ENCODE data around the gene TFEB.

DNA sequence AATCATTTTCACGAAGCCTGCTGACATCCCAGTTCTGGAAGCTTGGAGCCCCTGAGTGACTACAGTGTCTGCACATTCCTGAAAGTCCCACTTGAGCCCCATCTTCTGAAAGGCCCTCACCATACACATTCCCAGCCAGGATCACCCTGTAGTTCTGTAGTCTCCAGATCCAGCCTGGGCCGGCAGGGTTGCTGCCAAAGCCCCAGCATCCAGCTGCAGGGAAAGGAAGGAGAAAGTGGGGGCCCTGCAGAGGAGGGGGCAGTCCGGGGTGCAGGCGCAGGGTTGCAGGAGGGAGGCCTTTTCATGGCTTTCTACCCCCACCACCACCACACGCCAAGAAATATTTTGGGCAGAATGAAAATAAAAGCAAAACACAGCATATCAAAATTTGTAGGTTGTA is 71.1 kb downstream of the TFEB start:
- no peak for TF ChIP-seq POLR2A (IDR thresholded peaks at IDR 0.05; ENCODE audit: low read depth, low read length)
- no peak for TF ChIP-seq POLR2AphosphoS5 (IDR thresholded peaks at IDR 0.05; ENCODE audit: low read depth, low read length)
- TF ChIP-seq TAF1 (IDR thresholded peaks at IDR 0.05; ENCODE audit: low read depth, low read length): no peak
